ENCODE measurements around the gene SH2D1A. TPM values are rescaled to one million over a fixed set of nuclear protein-coding genes. Genes with fewer than 3 reads are reported as not detected.
"Not testable (repeated sequence)": the region's sequence is repeated elsewhere in the genome, so short reads cannot be mapped to it uniquely, and the experiment has no call there.

The SH2D1A gene
- total and polyA plus RNA-seq, 4 donors, result 0.27 to 2.1 (median 0.65) TPM

- H3K36me3 ChIP-seq (ENCODE audit: control insufficient read depth in 4 of 4, insufficient read depth in 3 of 4, low read depth in 1 of 4, low read length in 3 of 4), result peaks cover 0 to 6% (median 0%) of the 10 kb centered on the region in 4 donors
- H3K4me3 ChIP-seq (ENCODE audit: low read depth in 1 of 3, low read length in 3 of 3), result no peak overlapping the region
- peaks cover 1 to 13% (median 8%) of the 10 kb centered on the region in 4 donors for H3K4me1 ChIP-seq (ENCODE audit: control insufficient read depth in 4 of 4, insufficient read depth in 4 of 4, low read length in 3 of 4)
- peak; percentile 56 for TF ChIP-seq CTCF (IDR thresholded peaks at IDR 0.05; ENCODE audit: low read depth, low read length, missing input control)
- no peak for TF ChIP-seq HNF4A (conservative IDR thresholded peaks at IDR 0.05)
- no peak for TF ChIP-seq MAX (IDR thresholded peaks at IDR 0.05)
- no peak for TF ChIP-seq FOXA2 (IDR thresholded peaks at IDR 0.05)
- no peak for TF ChIP-seq FOXA1 (IDR thresholded peaks at IDR 0.05)
- TF ChIP-seq REST (IDR thresholded peaks at IDR 0.05), result no peak
- no peak for TF ChIP-seq JUND (IDR thresholded peaks at IDR 0.05)
- TF ChIP-seq HNF4G (IDR thresholded peaks at IDR 0.05), result no peak
- TF ChIP-seq RAD21 (IDR thresholded peaks at IDR 0.05), result peak; percentile 82 to 89
- no peak for TF ChIP-seq ZBTB33 (IDR thresholded peaks at IDR 0.05)
- WGBS, result 16% methylated on average over 12 of the region's 12 CpGs
- DNase-seq (ENCODE audit: low spot score), result peak; percentile 36
- H3K9me3 ChIP-seq (ENCODE audit: control insufficient read depth in 4 of 4, low read length in 3 of 4), result no peaks in the 10 kb centered on the region
- no peak overlapping the region for H3K9ac ChIP-seq (ENCODE audit: low read depth in 1 of 2, low read length in 2 of 2)
- no peaks in the 10 kb centered on the region for H3K27me3 ChIP-seq (ENCODE audit: control insufficient read depth in 4 of 4, insufficient read depth in 4 of 4, low read length in 3 of 4)
- H3K27ac ChIP-seq (ENCODE audit: low read depth in 1 of 2, low read length in 2 of 2), result peak overlapping the region in 1 of 2 donors; percentile 25
These were observed 60.1 kb downstream of the SH2D1A start for GRCh38 chrX:124406294-124407014.

- no peak overlapping the region for H3K4me3 ChIP-seq (ENCODE audit: low read depth in 1 of 3, low read length in 3 of 3)
- no peak overlapping the region for H3K9ac ChIP-seq (ENCODE audit: low read depth in 1 of 2, low read length in 2 of 2)
- H3K27me3 ChIP-seq (ENCODE audit: control insufficient read depth in 4 of 4, insufficient read depth in 4 of 4, low read length in 3 of 4), result no peaks in the 10 kb centered on the region
- no peaks in the 10 kb centered on the region for H3K9me3 ChIP-seq (ENCODE audit: control insufficient read depth in 4 of 4, low read length in 3 of 4)
- no peak overlapping the region for H3K27ac ChIP-seq (ENCODE audit: low read depth in 1 of 2, low read length in 2 of 2)
- H3K36me3 ChIP-seq (ENCODE audit: control insufficient read depth in 4 of 4, insufficient read depth in 3 of 4, low read depth in 1 of 4, low read length in 3 of 4), result peaks cover 0 to 6% (median 0%) of the 10 kb centered on the region in 4 donors
- H3K4me1 ChIP-seq (ENCODE audit: control insufficient read depth in 4 of 4, insufficient read depth in 4 of 4, low read length in 3 of 4), result peaks cover 1 to 13% (median 6%) of the 10 kb centered on the region in 4 donors
- WGBS, result 33% methylated on average over 1 of the region's 1 CpG
- no peak for DNase-seq (ENCODE audit: low spot score)
- TF ChIP-seq MAX (IDR thresholded peaks at IDR 0.05) (no peak), SP1 (IDR thresholded peaks at IDR 0.05) (no peak), TAF1 (conservative IDR thresholded peaks at IDR 0.05) (no peak), NR2F2 (IDR thresholded peaks at IDR 0.05) (no peak), ATF3 (IDR thresholded peaks at IDR 0.05) (no peak), REST (IDR thresholded peaks at IDR 0.05) (no peak), HNF4G (IDR thresholded peaks at IDR 0.05) (no peak), HNF4A (conservative IDR thresholded peaks at IDR 0.05) (no peak)
These were observed 60.9 kb downstream of the SH2D1A start for GRCh38 chrX:124407226-124407625.

- not testable (repeated sequence) for H3K9me3 ChIP-seq (ENCODE audit: control insufficient read depth in 4 of 4, low read length in 3 of 4); H3K4me3 ChIP-seq (ENCODE audit: low read depth in 1 of 3, low read length in 3 of 3); H3K27ac ChIP-seq (ENCODE audit: low read depth in 1 of 2, low read length in 2 of 2); H3K36me3 ChIP-seq (ENCODE audit: control insufficient read depth in 4 of 4, insufficient read depth in 3 of 4, low read depth in 1 of 4, low read length in 3 of 4); DNase-seq (ENCODE audit: low spot score); H3K9ac ChIP-seq (ENCODE audit: low read depth in 1 of 2, low read length in 2 of 2); H3K27me3 ChIP-seq (ENCODE audit: control insufficient read depth in 4 of 4, insufficient read depth in 4 of 4, low read length in 3 of 4)
- WGBS, result 92% methylated on average over 4 of the region's 6 CpGs
- H3K4me1 ChIP-seq (ENCODE audit: control insufficient read depth in 4 of 4, insufficient read depth in 4 of 4, low read length in 3 of 4), result peaks cover 1 to 13% (median 6%) of the 10 kb centered on the region in 4 donors
These were observed 62.0 kb downstream of the SH2D1A start for GRCh38 chrX:124408380-124408779.
